ENCODE measurements around the gene STAT1. TPM values are rescaled to one million over a fixed set of nuclear protein-coding genes. Genes with fewer than 3 reads are reported as not detected.
A peak's percentile ranks its signal among the peaks of the same experiment; 100 is the strongest.
"Not testable (repeated sequence)": the region's sequence is repeated elsewhere in the genome, so short reads cannot be mapped to it uniquely, and the experiment has no call there.

The STAT1 gene
- total RNA-seq, 1 donor from 2014 or later, result 55.8 TPM

DNA sequence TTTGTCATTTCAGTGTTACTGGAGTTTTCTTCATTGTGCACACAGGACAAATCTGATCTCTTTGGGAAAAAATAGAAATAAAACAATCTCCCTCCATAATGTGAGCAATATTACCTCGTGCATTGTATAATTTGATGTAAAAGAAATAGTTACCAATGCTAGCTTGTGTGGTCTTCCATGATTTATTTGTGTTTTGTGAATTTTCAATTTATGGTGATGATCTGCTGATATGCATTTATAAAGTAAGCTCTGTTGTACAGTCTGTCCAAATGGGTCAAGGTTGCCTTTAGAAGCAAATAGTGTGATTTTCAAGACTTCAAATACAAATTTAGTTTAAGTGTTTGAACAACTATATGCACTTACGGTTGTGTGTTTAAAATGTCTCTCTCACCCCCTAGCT is 50.9 kb downstream of the STAT1 start:
- no peak for DNase-seq (ENCODE audit: low read depth in 2 of 2)

DNA sequence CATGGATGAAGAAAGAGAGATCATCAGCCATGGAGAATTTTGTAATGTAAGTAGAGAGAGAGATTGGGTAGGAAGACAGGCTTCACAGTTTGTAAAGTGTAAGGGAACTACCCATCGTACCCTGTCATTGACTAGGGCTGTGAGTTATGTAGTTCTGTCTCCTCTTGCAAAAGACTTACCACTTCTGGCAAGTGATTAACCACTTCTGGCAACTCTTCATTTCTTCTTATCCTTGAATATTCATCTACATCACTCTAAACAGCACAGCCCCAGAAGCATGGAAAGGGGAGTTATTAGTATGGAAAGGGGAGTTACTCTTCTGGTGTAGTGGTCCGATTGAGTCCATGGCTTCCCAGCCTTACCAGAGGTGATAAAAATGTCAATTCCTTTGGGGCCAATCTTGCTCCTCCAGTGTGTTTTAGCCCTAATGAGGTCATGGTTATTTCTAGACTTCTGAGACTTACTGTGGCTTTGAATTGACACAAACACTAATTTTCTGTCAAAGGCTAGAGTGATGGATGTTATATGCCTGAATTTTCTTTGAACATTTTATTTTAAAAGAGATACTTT is 52.0 kb downstream of the STAT1 start:
- DNase-seq (ENCODE audit: low read depth in 2 of 2), result no peak

GRCh38 chr2:190961117-190961516 is 52.9 kb downstream of the STAT1 start:
- DNase-seq (ENCODE audit: low read depth in 2 of 2), result not testable (repeated sequence)

DNA sequence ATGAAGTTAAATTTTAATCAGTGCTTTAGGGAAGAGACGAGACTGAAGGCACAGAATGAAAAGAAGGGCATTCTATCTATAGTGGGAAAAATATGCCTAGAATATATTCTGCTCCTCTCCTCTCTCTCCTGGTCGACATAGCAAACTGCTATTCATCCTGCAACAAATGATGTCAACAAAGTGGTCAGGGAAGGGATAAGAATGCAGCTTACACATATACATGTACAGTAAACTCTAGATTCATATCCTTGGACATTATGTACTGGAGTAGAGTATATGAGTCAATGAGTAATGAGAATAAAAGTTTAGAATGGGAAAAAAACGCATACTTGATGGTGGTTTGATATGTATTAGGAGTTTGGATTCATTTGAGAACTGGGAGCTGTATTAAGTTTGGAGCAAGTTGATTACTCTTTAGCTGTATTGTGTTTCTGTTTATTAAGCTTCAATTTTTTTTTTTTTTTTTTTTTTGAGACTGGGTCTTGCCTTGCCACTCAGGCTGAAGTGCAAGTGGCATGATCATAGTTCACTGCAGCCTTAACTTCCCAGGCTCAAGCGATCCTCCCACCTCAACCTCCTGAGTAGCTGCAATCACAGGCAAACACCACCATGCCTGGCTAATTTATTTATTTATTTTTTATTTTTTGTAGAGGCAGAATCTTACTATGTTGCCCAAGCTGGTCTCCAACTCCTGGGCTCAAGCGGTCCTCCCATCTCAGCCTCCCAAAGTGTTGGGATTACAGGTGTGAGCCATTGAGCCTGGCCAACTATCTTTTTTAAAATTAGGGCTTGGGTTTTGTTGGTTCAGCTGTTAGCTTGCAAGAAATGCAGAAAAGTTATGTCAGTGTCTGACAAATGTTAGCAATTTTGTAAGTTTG is 53.8 kb downstream of the STAT1 start:
- no peak for DNase-seq (ENCODE audit: low read depth in 2 of 2)

- DNase-seq (ENCODE audit: low read depth in 2 of 2), result no peak
Observed at GRCh38 chr2:190953257-190953656, 60.7 kb downstream of the STAT1 start.

DNA sequence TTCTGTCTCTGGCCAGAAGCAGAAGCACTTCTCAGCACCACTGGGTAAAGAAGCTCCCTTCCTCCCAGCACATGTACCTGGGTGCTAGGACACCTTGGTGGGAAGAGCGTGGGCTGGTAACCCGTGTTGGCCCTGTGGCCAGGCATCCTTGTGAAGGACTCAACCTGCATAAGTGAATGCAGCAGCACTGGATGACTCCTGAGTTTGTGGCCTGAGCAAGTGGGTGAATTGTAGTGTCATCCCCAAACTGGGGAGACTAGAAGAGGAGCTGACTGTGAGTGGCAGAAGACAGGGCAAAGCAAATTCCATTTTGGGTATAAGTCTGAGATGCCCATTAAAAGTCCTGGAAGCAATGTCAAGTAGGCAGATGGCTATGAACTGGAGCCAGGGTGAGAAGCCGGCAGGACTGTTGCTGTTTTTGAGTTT is 63.4 kb downstream of the STAT1 start:
- DNase-seq (ENCODE audit: low read depth in 2 of 2), result no peak

GRCh38 chr2:190948671-190949070 is 65.3 kb downstream of the STAT1 start:
- DNase-seq (ENCODE audit: low read depth in 2 of 2), result peak; percentile 74 to 76

GRCh38 chr2:190947711-190948251 is 66.2 kb downstream of the STAT1 start:
- peak; percentile 88 to 93 for DNase-seq (ENCODE audit: low read depth in 2 of 2)

- DNase-seq (ENCODE audit: low read depth in 2 of 2), result peak; percentile 87 to 92
Observed at GRCh38 chr2:190947141-190947540, 66.8 kb downstream of the STAT1 start.

GRCh38 chr2:190943706-190944105 is 70.3 kb downstream of the STAT1 start:
- DNase-seq (ENCODE audit: low read depth in 2 of 2), result no peak

GRCh38 chr2:190942697-190943096 is 71.3 kb downstream of the STAT1 start:
- no peak for DNase-seq (ENCODE audit: low read depth in 2 of 2)

- no peak for DNase-seq (ENCODE audit: low read depth in 2 of 2)
Observed at GRCh38 chr2:190941571-190941970, 72.4 kb downstream of the STAT1 start.

GRCh38 chr2:190940454-190940853 is 73.5 kb downstream of the STAT1 start:
- peak in 1 of 2 donors; percentile 55 for DNase-seq (ENCODE audit: low read depth in 2 of 2)

DNA sequence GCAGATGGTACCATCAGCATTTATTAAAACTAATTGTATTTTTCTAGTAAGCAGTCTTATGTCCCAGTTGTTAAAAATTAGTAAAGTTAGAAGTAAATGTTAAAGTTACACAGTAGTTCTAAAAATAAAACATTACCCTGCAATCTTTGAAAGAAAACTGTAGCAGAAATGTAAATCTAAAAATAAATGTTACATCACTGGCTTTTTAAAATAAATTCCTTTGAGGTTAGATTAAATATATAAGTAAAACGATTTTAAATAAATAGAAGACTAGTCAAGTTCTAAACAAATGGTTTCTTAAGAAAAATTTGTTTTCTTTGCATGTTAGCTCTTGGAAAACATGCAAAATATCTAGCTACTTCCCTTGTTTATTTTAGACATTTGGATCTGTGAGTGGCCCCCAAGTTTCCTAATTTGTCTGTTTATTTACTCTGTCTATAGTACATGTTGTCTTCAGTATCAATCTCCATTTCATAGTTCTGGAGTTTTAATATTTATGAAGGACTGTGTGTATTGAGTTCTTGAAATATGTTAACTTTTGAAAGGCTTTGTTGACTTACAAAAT is 75.1 kb downstream of the STAT1 start:
- DNase-seq (ENCODE audit: low read depth in 2 of 2), result no peak

DNA sequence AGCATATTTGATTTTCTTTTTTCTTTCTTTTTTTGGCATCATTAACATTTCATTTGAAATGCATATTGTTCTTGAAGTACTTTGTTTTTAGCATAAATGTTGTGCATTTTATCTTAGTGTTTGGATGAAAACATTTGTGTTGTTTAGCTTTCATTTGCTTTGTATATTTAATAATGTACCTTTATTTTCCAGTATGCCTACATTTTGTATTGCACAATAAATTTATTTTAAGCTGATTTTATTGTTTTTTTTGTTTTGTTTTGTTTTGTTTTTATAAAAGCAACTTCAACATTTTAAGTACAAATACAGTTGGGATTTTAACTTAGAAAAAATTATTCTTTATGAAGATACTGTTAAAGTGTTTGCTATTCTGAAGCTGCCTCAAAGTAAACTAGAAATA is 78.9 kb downstream of the STAT1 start:
- no peak for DNase-seq (ENCODE audit: low read depth in 2 of 2)

DNA sequence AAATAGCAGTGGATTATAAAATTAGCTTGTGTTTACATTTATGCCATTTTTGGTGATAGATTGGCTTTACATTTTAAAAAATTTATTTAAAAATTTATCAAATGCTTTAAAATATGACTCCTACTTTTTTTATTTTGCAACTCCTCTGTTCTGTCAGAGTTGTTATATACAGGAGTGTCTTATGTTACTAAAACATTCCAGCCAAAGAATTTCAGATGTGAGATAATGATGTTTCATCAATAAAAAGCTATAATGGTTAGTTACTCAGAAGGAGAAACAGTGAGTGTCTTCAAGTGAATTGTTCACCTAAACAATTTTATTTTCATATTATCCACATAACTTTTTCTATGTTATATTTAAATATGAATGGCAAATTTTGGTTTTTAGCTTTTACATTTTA is 80.6 kb downstream of the STAT1 start:
- no peak for DNase-seq (ENCODE audit: low read depth in 2 of 2)

- no peak for DNase-seq (ENCODE audit: low read depth in 2 of 2)
Observed at GRCh38 chr2:190932514-190932913, 81.5 kb downstream of the STAT1 start.

- no peak for DNase-seq (ENCODE audit: low read depth in 2 of 2)
Observed at GRCh38 chr2:190930411-190930810, 83.6 kb downstream of the STAT1 start.

DNA sequence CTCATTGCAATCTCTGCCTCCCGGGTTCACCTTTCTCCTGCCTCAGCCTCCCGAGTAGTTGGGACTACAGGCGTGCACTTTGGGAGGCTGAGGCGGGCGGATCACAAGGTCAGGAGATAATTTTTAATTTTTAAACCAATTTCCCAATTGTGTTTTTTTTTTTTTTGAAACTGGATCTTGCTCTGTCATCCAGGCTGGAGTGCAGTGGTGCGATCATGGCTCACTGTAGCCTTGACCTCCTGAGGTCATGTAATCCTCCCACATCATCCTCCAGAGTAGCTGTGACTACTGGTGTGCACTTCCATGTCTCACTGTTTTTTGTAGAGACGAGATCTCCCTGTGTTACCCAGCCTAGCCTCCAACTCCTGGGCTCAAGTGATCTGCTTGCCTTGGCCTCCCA is 84.1 kb downstream of the STAT1 start:
- DNase-seq (ENCODE audit: low read depth in 2 of 2), result no peak

- DNase-seq (ENCODE audit: low read depth in 2 of 2), result no peak
Observed at GRCh38 chr2:190927301-190927700, 86.7 kb downstream of the STAT1 start.

GRCh38 chr2:190922376-190922775 is 91.6 kb downstream of the STAT1 start:
- DNase-seq (ENCODE audit: low read depth in 2 of 2), result no peak

GRCh38 chr2:190920085-190920484 is 93.9 kb downstream of the STAT1 start:
- DNase-seq (ENCODE audit: low read depth in 2 of 2), result no peak

Data from dermis microvascular lymphatic vessel endothelial cell (primary cell).